Spleen (tissue), 11 donors: ENCODE measurements around the gene C1orf159. TPM values are rescaled to one million over a fixed set of nuclear protein-coding genes. Genes with fewer than 3 reads are reported as not detected.

Source experiments
- DNase-seq: peaks from one replicate; pipeline ENCODE4 v3.0.0-alpha.2; 2020
- H3K27ac ChIP-seq, 8 donors: fragments of 200-600 bp; sonication (generic) in 7 of 8; 1 replicate in 4 of 8; 2 replicates in 4 of 8; pipeline versions ENCODE4 v1.5.0 to v1.8.0; 2016 to 2021; ENCODE audit warnings: inconsistent platforms in 4 of 8, mild to moderate bottlenecking in 4 of 8, moderate library complexity in 1 of 8
- H3K27me3 ChIP-seq, 7 donors: fragments of 200-600 bp; sonication (generic) in 6 of 7; replicated peaks in 1 of 7; 1 replicate in 4 of 7; 2 replicates in 3 of 7; pipeline versions ENCODE4 v1.5.0 to v1.8.0; 2016 to 2021; ENCODE audit warnings: inconsistent platforms in 3 of 7, mild to moderate bottlenecking in 1 of 7
- H3K36me3 ChIP-seq, 6 donors: fragments of 200-600 bp; sonication (generic) in 5 of 6; 1 replicate in 4 of 6; 2 replicates in 2 of 6; pipeline versions ENCODE4 v1.5.0 to v1.8.0; 2016 to 2021; ENCODE audit warnings: inconsistent platforms in 2 of 6
- H3K4me1 ChIP-seq, 6 donors: fragments of 200-600 bp; sonication (generic) in 5 of 6; 1 replicate in 3 of 6; 2 replicates in 3 of 6; pipeline versions ENCODE4 v1.5.0 to v1.8.0; 2016 to 2021; ENCODE audit warnings: inconsistent platforms in 3 of 6
- H3K4me3 ChIP-seq, 8 donors: fragments of 200-600 bp; sonication (generic) in 7 of 8; 1 replicate in 4 of 8; 2 replicates in 4 of 8; pipeline versions ENCODE4 v1.5.0 to v1.8.0; 2016 to 2021; ENCODE audit warnings: inconsistent platforms in 4 of 8, mild to moderate bottlenecking in 4 of 8, moderate library complexity in 2 of 8
- H3K9me3 ChIP-seq, 8 donors: fragments of 200-600 bp; sonication (generic) in 7 of 8; 1 replicate in 4 of 8; 2 replicates in 4 of 8; pipeline versions ENCODE4 v1.5.0 to v1.8.0; 2016 to 2021; ENCODE audit warnings: inconsistent platforms in 4 of 8
- CTCF ChIP-seq, 11 experiments: fragments of 200-600 bp in 7 of 11; fragments of 450-650 bp in 4 of 11; sonication (generic) in 4 of 11; IDR thresholded peaks in 8 of 11; conservative IDR thresholded peaks in 3 of 11; 1 replicate in 7 of 11; 2 replicates in 4 of 11; pipeline versions ENCODE4 v1.4.0 to v1.8.0; 2016 to 2021; ENCODE audit warnings: antibody characterized with exemption in 11 of 11, inconsistent platforms in 4 of 11, mild to moderate bottlenecking in 1 of 11
- POLR2A ChIP-seq, 3 donors: fragments of 450-650 bp; IDR thresholded peaks; one replicate each; pipeline ENCODE4 v1.5.1; 2017; ENCODE audit warnings: antibody characterized with exemption in 3 of 3, mild to moderate bottlenecking in 1 of 3
- POLR2AphosphoS5 ChIP-seq, 3 donors: sonication (generic); formaldehyde crosslinking; IDR thresholded peaks; one replicate each; pipeline ENCODE4 v1.5.1; 2017; ENCODE audit warnings: antibody characterized with exemption in 3 of 3
- WGBS, 5 donors: extraction: QIAGEN DNeasy Blood & Tissue Kit in 3 of 5; methylation state at CpG; one replicate each; pipeline versions ENCODE4 v1.1.5 to v1.1.7; 2013 to 2018; 5-methylcytosine and 5-hydroxymethylcytosine counted together
- intact Hi-C: fragments of 100-400 bp; cut with DNase I; formaldehyde crosslinking; loops from one replicate; pipeline ENCODE4 v1.15.0; 2023; ENCODE audit warnings: low total_unique reads
- polyA plus RNA-seq, 3 donors: library from polyadenylated mRNA; stranded (reverse); fragments of 200-250 nt; gene quantifications; one replicate each; pipeline ENCODE4 v1.2.1, GENCODE V29; 2013
- total RNA-seq, 7 donors: library from RNA; depleted of rRNA in 3 of 7; stranded (reverse); fragments of >200 nt in 3 of 7; fragmentation: NEBNext Ultra II Directional in 4 of 7; extraction: Animal tissue kit (Norgen Biotek cat#: 25700) in 4 of 7; gene quantifications; one replicate each; pipeline versions ENCODE4 v1.1.0 to v1.2.1, GENCODE V29; 2016 to 2021
- donor health status: healthy with polysubstance abuse.
- donor health status: DM: no; HTN: no; CAD: no; lungs with moderate emphysema.
- donor health status: DM: no; HTN: no; CAD: no.
- donor health status: Bipolar disorder and iron deficiency.
- donor health status: healthy.
- donor health status: DM: no; HTN: no; CAD: no.
- donor health status: DM: yes; HTN: yes; CAD: no.

The C1orf159 gene
- total and polyA plus RNA-seq, 10 donors = 8.5 to 25.7 (median 18.8) TPM

- WGBS, 5 donors = 74 to 86% (median 81%) methylated on average over 17 to 25 of the region's 25 CpGs
- H3K27me3 ChIP-seq = peaks cover 0 to 57% (median 12%) of the 10 kb centered on the region in 7 donors
Measured at GRCh38 chr1:1120866-1121591, 5.1 kb upstream of the C1orf159 start.

GRCh38 chr1:1120096-1120495 lies 4.2 kb upstream of the C1orf159 start:
- H3K27ac ChIP-seq = no peak overlapping the region
- intact Hi-C loops = no loop called here
- peak; percentile 51 for DNase-seq
- no peaks in the 10 kb centered on the region for H3K36me3 ChIP-seq
- WGBS, 5 donors = 53 to 61% (median 54%) methylated on average over 13 to 16 of the region's 16 CpGs
- H3K4me1 ChIP-seq = peaks cover 4 to 44% (median 25%) of the 10 kb centered on the region in 6 donors
- no peaks in the 10 kb centered on the region for H3K9me3 ChIP-seq
- H3K4me3 ChIP-seq = no peak overlapping the region
- peaks cover 0 to 57% (median 12%) of the 10 kb centered on the region in 7 donors for H3K27me3 ChIP-seq
- no peak for TF ChIP-seq POLR2A (IDR thresholded peaks at IDR 0.05)
- TF ChIP-seq POLR2AphosphoS5 (IDR thresholded peaks at IDR 0.05) = no peak
- no peak for TF ChIP-seq CTCF (IDR thresholded peaks at IDR 0.05 in 8 of 11, conservative IDR thresholded peaks at IDR 0.05 in 3 of 11)

More at GRCh38 chr1:1120866-1121591, 5.1 kb upstream of the C1orf159 start:
- intact Hi-C loops = no loop called here
- H3K4me3 ChIP-seq = no peak overlapping the region
- no peaks in the 10 kb centered on the region for H3K9me3 ChIP-seq
- no peak overlapping the region for H3K27ac ChIP-seq
- peak; percentile 76 for DNase-seq
- TF ChIP-seq POLR2A (IDR thresholded peaks at IDR 0.05) = no peak
- no peak for TF ChIP-seq CTCF (IDR thresholded peaks at IDR 0.05 in 8 of 11, conservative IDR thresholded peaks at IDR 0.05 in 3 of 11)
- TF ChIP-seq POLR2AphosphoS5 (IDR thresholded peaks at IDR 0.05) = no peak
- H3K4me1 ChIP-seq = peaks cover 4 to 37% (median 22%) of the 10 kb centered on the region in 6 donors
- H3K36me3 ChIP-seq = no peaks in the 10 kb centered on the region

- Histone ChIP-seq H3K27me3 (peaks cover 0 to 57% (median 12%) of the 10 kb centered on the region in 7 donors), H3K27ac (no peak overlapping the region), H3K9me3 (no peaks in the 10 kb centered on the region), H3K36me3 (no peaks in the 10 kb centered on the region), H3K4me1 (peaks cover 4 to 51% (median 30%) of the 10 kb centered on the region in 6 donors), H3K4me3 (no peak overlapping the region)
- DNase-seq = peak; percentile 71
- TF ChIP-seq POLR2AphosphoS5 (IDR thresholded peaks at IDR 0.05) = no peak
- 73 to 85% (median 84%) methylated on average over 20 of the region's 20 CpGs for WGBS, 5 donors
- intact Hi-C loops = no loop called here
Measured at GRCh38 chr1:1119272-1119890, 3.5 kb upstream of the C1orf159 start.

- intact Hi-C loops = no loop called here
- H3K27me3 ChIP-seq = peaks cover 0 to 57% (median 12%) of the 10 kb centered on the region in 7 donors
- DNase-seq = peak; percentile 72
Measured at GRCh38 chr1:1118876-1119220, 3.0 kb upstream of the C1orf159 start.

More at GRCh38 chr1:1118876-1119220, 3.0 kb upstream of the C1orf159 start:
- TF ChIP-seq POLR2AphosphoS5 (IDR thresholded peaks at IDR 0.05) (no peak), POLR2A (IDR thresholded peaks at IDR 0.05) (no peak), CTCF (IDR thresholded peaks at IDR 0.05 in 8 of 11, conservative IDR thresholded peaks at IDR 0.05 in 3 of 11) (no peak)
- peaks cover 0 to under 1% (median 0%) of the 10 kb centered on the region in 6 donors for H3K36me3 ChIP-seq
- H3K27ac ChIP-seq = no peak overlapping the region
- WGBS, 5 donors = 82 to 94% (median 88%) methylated on average over 11 of the region's 11 CpGs
- peaks cover 0 to 2% (median under 1%) of the 10 kb centered on the region in 8 donors for H3K9me3 ChIP-seq
- no peak overlapping the region for H3K4me3 ChIP-seq
- H3K4me1 ChIP-seq = peaks cover 4 to 51% (median 31%) of the 10 kb centered on the region in 6 donors
